PC-9 (cell line): Measurements from ENCODE around the gene CACNA1D. TPM values are rescaled to one million over a fixed set of nuclear protein-coding genes. Genes with fewer than 3 reads are reported as not detected.

Experiments used
- BruUV-seq: library from RNA; stranded (reverse); fragments of 400-500 nt; replicated peaks from 2 replicates; lab custom pipeline; 2021; lab: Mats Ljungman, UMichigan
- CTCF ChIA-PET: fragments of 300-600 bp; sonication (Branson Sonifier 250); formaldehyde crosslinking; loops from one replicate; lab custom pipeline; 2022; ENCODE audit warnings: antibody characterized with exemption; lab: Charles Lee
- POLR2A ChIA-PET: fragments of 300-600 bp; sonication (Branson Sonifier 250); formaldehyde crosslinking; loops from one replicate; lab custom pipeline; 2022; ENCODE audit warnings: antibody characterized with exemption; ENCODE audit not compliant: unreplicated experiment; lab: Charles Lee
- DNase-seq, 2 experiments: peaks; one replicate each; pipeline versions ENCODE4 v3.0.0 to v3.0.0-alpha.2; 2015 to 2022; ENCODE audit warnings: mixed read lengths in 1 of 2
- H2AFZ ChIP-seq: fragments of 200-600 bp; sonication (generic); 2 replicates; pipeline ENCODE4 v1.8.1; 2017; ENCODE audit warnings: antibody characterized with exemption
- H3F3A ChIP-seq: fragments of 200-600 bp; sonication (generic); 2 replicates; pipeline ENCODE4 v1.8.1; 2017; ENCODE audit warnings: antibody characterized with exemption, mild to moderate bottlenecking, low read depth; ENCODE audit not compliant: insufficient read depth
- H3K27ac ChIP-seq: fragments of 200-600 bp; sonication (generic); 2 replicates; pipeline ENCODE4 v1.6.1; 2016; ENCODE audit warnings: mixed run types
- H3K27me3 ChIP-seq: fragments of 200-600 bp; sonication (generic); 2 replicates; pipeline ENCODE4 v1.6.1; 2016; ENCODE audit warnings: low read depth, mixed run types; ENCODE audit not compliant: insufficient read depth
- H3K36me3 ChIP-seq: fragments of 200-600 bp; sonication (generic); 2 replicates; pipeline ENCODE4 v1.6.1; 2016; ENCODE audit warnings: low read depth, mixed run types
- H3K4me1 ChIP-seq: fragments of 200-600 bp; sonication (generic); replicated peaks from 2 replicates; pipeline ENCODE4 v1.6.1; 2016; ENCODE audit warnings: mixed run types; ENCODE audit not compliant: insufficient read depth
- H3K4me2 ChIP-seq: fragments of 200-600 bp; sonication (generic); 2 replicates; pipeline ENCODE4 v1.6.1; 2017; ENCODE audit warnings: mixed run types
- H3K4me3 ChIP-seq: fragments of 200-600 bp; sonication (generic); 2 replicates; pipeline ENCODE4 v1.6.1; 2016; ENCODE audit warnings: mixed run types
- H3K79me2 ChIP-seq: fragments of 200-600 bp; sonication (generic); 2 replicates; pipeline ENCODE4 v1.6.1; 2017; ENCODE audit warnings: low read depth, mixed run types
- H3K9me2 ChIP-seq: fragments of 200-600 bp; sonication (generic); 2 replicates; pipeline ENCODE4 v1.8.1; 2017; ENCODE audit warnings: mild to moderate bottlenecking; ENCODE audit not compliant: insufficient read depth
- H3K9me3 ChIP-seq: fragments of 200-600 bp; sonication (generic); 2 replicates; pipeline ENCODE4 v1.8.1; 2016; ENCODE audit warnings: low read depth; ENCODE audit not compliant: insufficient read depth
- H4K20me1 ChIP-seq: fragments of 200-600 bp; sonication (generic); 2 replicates; pipeline ENCODE4 v1.8.1; 2017; ENCODE audit not compliant: insufficient read depth
- CTCF ChIP-seq: fragments of 200-600 bp; sonication (generic); conservative IDR thresholded peaks from 2 replicates; pipeline ENCODE4 v1.6.1; 2017; ENCODE audit warnings: mixed run types, antibody characterized with exemption, mild to moderate bottlenecking, moderate library complexity
- EZH2 ChIP-seq: fragments of 200-600 bp; sonication (generic); IDR thresholded peaks from 2 replicates; pipeline ENCODE4 v1.8.0; 2017; ENCODE audit warnings: antibody characterized with exemption, low read depth
- intact Hi-C: fragments of 100-400 bp; cut with micrococcal nuclease; formaldehyde crosslinking; loops from one replicate; pipeline ENCODE4 v1.10.0; 2022; ENCODE audit not compliant: unreplicated experiment
- total RNA-seq: library from RNA; stranded (reverse); gene quantifications from 2 replicates; pipeline ENCODE4 v1.2.3, GENCODE V29; 2021

The CACNA1D gene
- total RNA-seq, 1 experiment from 2014 or later, result not detected

- POLR2A ChIA-PET, result no interaction called here
- H3K9me2 ChIP-seq, result no peaks in the 10 kb centered on the region
- TF ChIP-seq EZH2 (no peak), CTCF (no peak)
- no peak overlapping the region for H3K4me3 ChIP-seq
- no peak overlapping the region for H3K27ac ChIP-seq
- H2AFZ ChIP-seq, result no peak overlapping the region
- no peaks in the 10 kb centered on the region for H3F3A ChIP-seq
- H3K9me3 ChIP-seq, result no peaks in the 10 kb centered on the region
- peaks cover 65% of the 10 kb centered on the region for H3K27me3 ChIP-seq
- CTCF ChIA-PET, result no interaction called here
- no peaks in the 10 kb centered on the region for H3K36me3 ChIP-seq
- H3K4me2 ChIP-seq, result no peak overlapping the region
- DNase-seq, result no peak
- no TSS peak for BruUV-seq
- intact Hi-C loops, result no loop called here
- H4K20me1 ChIP-seq, result no peaks in the 10 kb centered on the region
- no peaks in the 10 kb centered on the region for H3K79me2 ChIP-seq
- no peaks in the 10 kb centered on the region for H3K4me1 ChIP-seq
Observed at GRCh38 chr3:53533472-53533871, 39.1 kb downstream of the CACNA1D start.

GRCh38 chr3:53534216-53534615 is 39.8 kb downstream of the CACNA1D start:
- intact Hi-C loops, result no loop called here
- DNase-seq, result no peak
- Histone ChIP-seq H3K27ac (no peak overlapping the region), H3F3A (no peaks in the 10 kb centered on the region), H3K4me1 (no peaks in the 10 kb centered on the region), H4K20me1 (no peaks in the 10 kb centered on the region), H3K4me3 (no peak overlapping the region), H3K79me2 (no peaks in the 10 kb centered on the region), H3K9me3 (no peaks in the 10 kb centered on the region), H3K4me2 (no peak overlapping the region), H2AFZ (no peak overlapping the region), H3K27me3 (peaks cover 70% of the 10 kb centered on the region), H3K9me2 (no peaks in the 10 kb centered on the region), H3K36me3 (no peaks in the 10 kb centered on the region)
- no peak for TF ChIP-seq EZH2
- POLR2A ChIA-PET, result no interaction called here
- BruUV-seq, result no TSS peak
- CTCF ChIA-PET, result no interaction called here

DNA sequence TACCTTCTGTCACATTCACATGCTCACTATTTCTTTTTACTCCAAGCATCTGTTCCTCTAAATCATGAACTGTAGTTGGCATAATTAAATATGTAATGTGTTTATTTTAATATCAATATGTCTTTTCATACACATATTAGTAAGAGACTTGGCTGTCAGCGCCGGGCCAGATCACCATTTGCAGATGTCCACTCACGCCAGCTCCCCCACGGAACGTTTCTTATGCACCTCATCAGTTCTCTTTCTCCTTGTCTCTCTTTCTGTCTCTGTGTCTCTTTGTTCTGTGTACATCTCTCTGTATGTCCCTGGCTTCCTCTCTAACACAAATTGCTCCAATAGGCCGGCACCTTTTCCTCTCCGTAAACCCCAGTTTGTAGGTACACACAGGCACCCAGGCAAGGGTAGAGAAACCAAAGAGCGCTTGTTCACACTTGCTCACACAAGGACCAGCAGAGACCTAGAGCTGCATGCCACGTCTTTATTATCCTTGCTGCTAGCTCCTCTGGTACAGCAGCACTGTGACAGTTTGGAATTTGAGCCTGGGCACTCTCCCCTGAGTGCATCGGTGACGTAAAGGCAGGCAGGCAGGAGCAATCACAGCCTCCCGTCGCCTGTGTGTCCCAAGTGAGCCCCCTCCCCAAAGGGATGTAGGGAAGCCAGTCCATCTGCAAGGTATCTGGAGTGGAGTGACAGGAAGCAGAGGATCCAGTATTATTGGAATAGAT is 40.4 kb downstream of the CACNA1D start:
- H3K4me3 ChIP-seq, result no peak overlapping the region

More for the DNA sequence above, 40.4 kb downstream of the CACNA1D start:
- H2AFZ ChIP-seq, result no peak overlapping the region
- no peak overlapping the region for H3K27ac ChIP-seq
- no peaks in the 10 kb centered on the region for H4K20me1 ChIP-seq
- no peaks in the 10 kb centered on the region for H3K79me2 ChIP-seq
- H3K9me3 ChIP-seq, result no peaks in the 10 kb centered on the region
- no peak overlapping the region for H3K4me2 ChIP-seq
- peaks cover 76% of the 10 kb centered on the region for H3K27me3 ChIP-seq
- CTCF ChIA-PET, result no interaction called here
- no peak for TF ChIP-seq CTCF
- no peak for TF ChIP-seq EZH2
- H3K9me2 ChIP-seq, result no peaks in the 10 kb centered on the region
- H3K4me1 ChIP-seq, result no peaks in the 10 kb centered on the region
- H3K36me3 ChIP-seq, result no peaks in the 10 kb centered on the region
- BruUV-seq, result no TSS peak
- intact Hi-C loops, result no loop called here
- DNase-seq, result no peak
- POLR2A ChIA-PET, result no interaction called here
- H3F3A ChIP-seq, result no peaks in the 10 kb centered on the region
